ENCODE measurements around the gene SMIM8. TPM values are rescaled to one million over a fixed set of nuclear protein-coding genes. Genes with fewer than 3 reads are reported as not detected.

SMIM8 gene
- total RNA-seq: 1 to 10 TPM; 8.1 to 8.6 TPM

GRCh38 chr6:87322304-87323212 is at the start of gene SMIM8:
Gene SMIM8, plus strand, starts transcription at chr6:87322588. Its CDS starts 14,444 bp downstream, at chr6:87337032.
- ChIA-PET POLR2A (no interaction called here), CTCF (interaction anchor here (0.7 to 2.1 kb wide), 11 partner anchors 9 to 350 kb away, joined by 3 to 8 read pairs (median 3); partner anchors contain the start of genes CFAP206 and ZNF292)
- H3K4me1 Mint-ChIP-seq (ENCODE audit: low read depth): peaks cover 19% of the 10 kb centered on the region
- H3K27ac Mint-ChIP-seq: peak within 1 kb of the TSS; percentile 85
- H3K9me3 Mint-ChIP-seq (ENCODE audit: insufficient read depth): peaks cover 10% of the 10 kb centered on the region
- H3K27me3 Mint-ChIP-seq (ENCODE audit: low read depth): peaks cover 4% of the 10 kb centered on the region
- peaks cover 9% of the 10 kb centered on the region for H3K36me3 Mint-ChIP-seq (ENCODE audit: low read depth)
- peak; percentile 99 for ATAC-seq
- peak within 1 kb of the TSS; percentile 96 for H3K4me3 Mint-ChIP-seq
- peak; percentile 91 for DNase-seq

GRCh38 chr6:87274660-87275274 is 47.6 kb upstream of the SMIM8 start:
- no peaks in the 10 kb centered on the region for H3K4me1 Mint-ChIP-seq (ENCODE audit: low read depth)
- no peak for ATAC-seq
- POLR2A ChIA-PET: no interaction called here

GRCh38 chr6:87276624-87277023 is 45.8 kb upstream of the SMIM8 start:
- CTCF ChIA-PET: interaction anchor here (1.2 to 2.5 kb wide), 2 partner anchors 116 to 137 kb away, joined by 3 to 8 read pairs; no protein-coding TSS in a partner anchor
- no peak for ATAC-seq
- no peak for DNase-seq
- Mint-ChIP-seq H3K4me3 (no peak overlapping the region), H3K27me3 (ENCODE audit: low read depth) (no peaks in the 10 kb centered on the region), H3K36me3 (ENCODE audit: low read depth) (no peaks in the 10 kb centered on the region), H3K4me1 (ENCODE audit: low read depth) (no peaks in the 10 kb centered on the region), H3K27ac (no peak overlapping the region), H3K9me3 (ENCODE audit: insufficient read depth) (no peaks in the 10 kb centered on the region)
- POLR2A ChIA-PET: no interaction called here

More at GRCh38 chr6:87274660-87275274, 47.6 kb upstream of the SMIM8 start:
- Mint-ChIP-seq H3K9me3 (ENCODE audit: insufficient read depth) (no peaks in the 10 kb centered on the region), H3K27me3 (ENCODE audit: low read depth) (no peaks in the 10 kb centered on the region), H3K4me3 (no peak overlapping the region), H3K36me3 (ENCODE audit: low read depth) (no peaks in the 10 kb centered on the region), H3K27ac (no peak overlapping the region)
- no peak for DNase-seq
- CTCF ChIA-PET: no interaction called here

- H3K27ac Mint-ChIP-seq: no peak overlapping the region
- ChIA-PET POLR2A (no interaction called here), CTCF (interaction anchor here (1.2 to 2.5 kb wide), 2 partner anchors 116 to 137 kb away, joined by 3 to 8 read pairs; no protein-coding TSS in a partner anchor)
- H3K4me3 Mint-ChIP-seq: no peak overlapping the region
- no peaks in the 10 kb centered on the region for H3K27me3 Mint-ChIP-seq (ENCODE audit: low read depth)
- H3K9me3 Mint-ChIP-seq (ENCODE audit: insufficient read depth): no peaks in the 10 kb centered on the region
- no peak for ATAC-seq
- H3K36me3 Mint-ChIP-seq (ENCODE audit: low read depth): no peaks in the 10 kb centered on the region
- no peak for DNase-seq
- H3K4me1 Mint-ChIP-seq (ENCODE audit: low read depth): no peaks in the 10 kb centered on the region
Observed at GRCh38 chr6:87277123-87277522, 45.3 kb upstream of the SMIM8 start.

- Mint-ChIP-seq H3K36me3 (ENCODE audit: low read depth) (no peaks in the 10 kb centered on the region), H3K4me3 (no peak overlapping the region), H3K9me3 (ENCODE audit: insufficient read depth) (no peaks in the 10 kb centered on the region), H3K27me3 (ENCODE audit: low read depth) (no peaks in the 10 kb centered on the region), H3K4me1 (ENCODE audit: low read depth) (no peaks in the 10 kb centered on the region), H3K27ac (no peak overlapping the region)
- CTCF ChIA-PET: interaction anchor here (0.6 to 1.3 kb wide), 4 partner anchors 43 to 1023 kb away, joined by 3 to 5 read pairs (median 4); no protein-coding TSS in a partner anchor
- no peak for ATAC-seq
- DNase-seq: no peak
- POLR2A ChIA-PET: interaction anchor here (0.6 kb wide), 1 partner anchor 50 kb away, joined by 4 read pairs; the partner anchor contains the start of gene GJB7
Observed at GRCh38 chr6:87279196-87279595, 43.2 kb upstream of the SMIM8 start.

GRCh38 chr6:87281426-87281825 is 41.0 kb upstream of the SMIM8 start:
- Mint-ChIP-seq H3K27ac (no peak overlapping the region), H3K4me1 (ENCODE audit: low read depth) (no peaks in the 10 kb centered on the region), H3K4me3 (no peak overlapping the region), H3K9me3 (ENCODE audit: insufficient read depth) (no peaks in the 10 kb centered on the region), H3K27me3 (ENCODE audit: low read depth) (peaks cover 9% of the 10 kb centered on the region), H3K36me3 (ENCODE audit: low read depth) (no peaks in the 10 kb centered on the region)
- ChIA-PET CTCF (no interaction called here), POLR2A (no interaction called here)
- DNase-seq: no peak
- ATAC-seq: no peak

- Mint-ChIP-seq H3K27ac (no peak overlapping the region), H3K27me3 (ENCODE audit: low read depth) (peaks cover 12% of the 10 kb centered on the region), H3K4me3 (no peak overlapping the region), H3K9me3 (ENCODE audit: insufficient read depth) (no peaks in the 10 kb centered on the region), H3K36me3 (ENCODE audit: low read depth) (no peaks in the 10 kb centered on the region), H3K4me1 (ENCODE audit: low read depth) (no peaks in the 10 kb centered on the region)
- ChIA-PET POLR2A (no interaction called here), CTCF (no interaction called here)
- ATAC-seq (no peak), DNase-seq (no peak)
Observed at GRCh38 chr6:87282743-87283142, 39.6 kb upstream of the SMIM8 start.

- DNase-seq (no peak), ATAC-seq (no peak)
- Mint-ChIP-seq H3K4me3 (no peak overlapping the region), H3K27ac (no peak overlapping the region), H3K36me3 (ENCODE audit: low read depth) (no peaks in the 10 kb centered on the region), H3K9me3 (ENCODE audit: insufficient read depth) (no peaks in the 10 kb centered on the region), H3K27me3 (ENCODE audit: low read depth) (peaks cover 12% of the 10 kb centered on the region), H3K4me1 (ENCODE audit: low read depth) (no peaks in the 10 kb centered on the region)
- ChIA-PET CTCF (interaction anchor here (1.1 kb wide), 1 partner anchor 9 kb away, joined by 3 read pairs; no protein-coding TSS in a partner anchor), POLR2A (no interaction called here)
Observed at GRCh38 chr6:87283461-87283860, 38.9 kb upstream of the SMIM8 start.

GRCh38 chr6:87287251-87287650 is 35.1 kb upstream of the SMIM8 start:
- no peaks in the 10 kb centered on the region for H3K36me3 Mint-ChIP-seq (ENCODE audit: low read depth)

GRCh38 chr6:87289571-87289970 is 32.8 kb upstream of the SMIM8 start:
- Mint-ChIP-seq H3K36me3 (ENCODE audit: low read depth) (no peaks in the 10 kb centered on the region), H3K9me3 (ENCODE audit: insufficient read depth) (no peaks in the 10 kb centered on the region), H3K27ac (no peak overlapping the region), H3K4me1 (ENCODE audit: low read depth) (no peaks in the 10 kb centered on the region), H3K4me3 (no peak overlapping the region), H3K27me3 (ENCODE audit: low read depth) (peaks cover 26% of the 10 kb centered on the region)
- POLR2A ChIA-PET: no interaction called here
- no peak for ATAC-seq
- CTCF ChIA-PET: no interaction called here
- no peak for DNase-seq

More at GRCh38 chr6:87287251-87287650, 35.1 kb upstream of the SMIM8 start:
- ChIA-PET POLR2A (no interaction called here), CTCF (no interaction called here)
- peaks cover 22% of the 10 kb centered on the region for H3K27me3 Mint-ChIP-seq (ENCODE audit: low read depth)
- H3K4me3 Mint-ChIP-seq: no peak overlapping the region
- no peaks in the 10 kb centered on the region for H3K4me1 Mint-ChIP-seq (ENCODE audit: low read depth)
- no peak overlapping the region for H3K27ac Mint-ChIP-seq
- no peaks in the 10 kb centered on the region for H3K9me3 Mint-ChIP-seq (ENCODE audit: insufficient read depth)
- DNase-seq (no peak), ATAC-seq (no peak)

- CTCF ChIA-PET: interaction anchor here (1.0 kb wide), 1 partner anchor 8 kb away, joined by 3 read pairs; no protein-coding TSS in a partner anchor
- Mint-ChIP-seq H3K27me3 (ENCODE audit: low read depth) (peaks cover 25% of the 10 kb centered on the region), H3K4me1 (ENCODE audit: low read depth) (no peaks in the 10 kb centered on the region), H3K4me3 (no peak overlapping the region), H3K9me3 (ENCODE audit: insufficient read depth) (no peaks in the 10 kb centered on the region), H3K36me3 (ENCODE audit: low read depth) (no peaks in the 10 kb centered on the region), H3K27ac (no peak overlapping the region)
- no peak for DNase-seq
- no peak for ATAC-seq
- POLR2A ChIA-PET: no interaction called here
Observed at GRCh38 chr6:87291883-87292282, 30.5 kb upstream of the SMIM8 start.

GRCh38 chr6:87293526-87293925 is 28.9 kb upstream of the SMIM8 start:
- H3K4me1 Mint-ChIP-seq (ENCODE audit: low read depth): no peaks in the 10 kb centered on the region
- no peak overlapping the region for H3K27ac Mint-ChIP-seq
- H3K9me3 Mint-ChIP-seq (ENCODE audit: insufficient read depth): no peaks in the 10 kb centered on the region
- peaks cover 31% of the 10 kb centered on the region for H3K27me3 Mint-ChIP-seq (ENCODE audit: low read depth)
- DNase-seq: no peak
- no peak overlapping the region for H3K4me3 Mint-ChIP-seq
- ChIA-PET POLR2A (no interaction called here), CTCF (no interaction called here)
- ATAC-seq: no peak
- H3K36me3 Mint-ChIP-seq (ENCODE audit: low read depth): no peaks in the 10 kb centered on the region

Data from activated CD8-positive, alpha-beta T cell treated with anti-CD3 and anti-CD28 coated beads, Interleukin-2, amount 10 ng/mL, durations not matched to agents 7 days and 5 days (primary cell).